GM19099 (cell line): ENCODE data around the gene SENP7.

ENCODE experiments used
- POLR2A ChIP-seq: IDR thresholded peaks from 3 replicates; pipeline ENCODE4 v1.6.1; 2011; ENCODE audit warnings: low read depth; ENCODE audit not compliant: insufficient read length; ENCODE audit errors: extremely low read depth

SENP7 gene

GRCh38 chr3:101512646-101513418 lies at the start of gene SENP7:
Gene SENP7, minus strand, starts transcription at chr3:101513212. Its CDS starts 82 bp downstream, at chr3:101513130.
- TF ChIP-seq POLR2A: peak; percentile 64

- TF ChIP-seq POLR2A: peak; percentile 93
Observed at GRCh38 chr3:101561630-101562328, 48.8 kb upstream of the SENP7 start, which contains the start of gene TRMT10C. Gene TRMT10C, plus strand, starts transcription at chr3:101561868. Its CDS starts 2,914 bp downstream, at chr3:101564782.

- TF ChIP-seq POLR2A: no peak
Observed at GRCh38 chr3:101556064-101556463, 43.1 kb upstream of the SENP7 start.

- TF ChIP-seq POLR2A: no peak
Observed at GRCh38 chr3:101549473-101549872, 36.5 kb upstream of the SENP7 start.

GRCh38 chr3:101548527-101549105 lies 35.6 kb upstream of the SENP7 start:
- no peak for TF ChIP-seq POLR2A

- no peak for TF ChIP-seq POLR2A
Observed at GRCh38 chr3:101544161-101544850, 31.3 kb upstream of the SENP7 start.

- no peak for TF ChIP-seq POLR2A
Observed at GRCh38 chr3:101542957-101543356, 29.9 kb upstream of the SENP7 start.

- no peak for TF ChIP-seq POLR2A
Observed at GRCh38 chr3:101536266-101536665, 23.3 kb upstream of the SENP7 start.

- TF ChIP-seq POLR2A: no peak
Observed at GRCh38 chr3:101535221-101535620, 22.2 kb upstream of the SENP7 start.

- TF ChIP-seq POLR2A: no peak
Observed at GRCh38 chr3:101533603-101533968, 20.6 kb upstream of the SENP7 start.

GRCh38 chr3:101532783-101533602 lies 20.0 kb upstream of the SENP7 start:
- TF ChIP-seq POLR2A: no peak

GRCh38 chr3:101531473-101532086 lies 18.6 kb upstream of the SENP7 start:
- no peak for TF ChIP-seq POLR2A

- TF ChIP-seq POLR2A: no peak
Observed at GRCh38 chr3:101530686-101531047, 17.7 kb upstream of the SENP7 start.
